Measurements from ENCODE around the gene WDR91.

WDR91 gene

GRCh38 chr7:135197906-135198655, 13.2 kb downstream of the WDR91 start:
- DNase-seq, result no peak

- DNase-seq, result no peak
Observed at GRCh38 chr7:135197343-135197742, 14.0 kb downstream of the WDR91 start.

- no peak for DNase-seq
Observed at GRCh38 chr7:135195968-135196629, 15.2 kb downstream of the WDR91 start.

- DNase-seq, result no peak
Observed at GRCh38 chr7:135195156-135195555, 16.2 kb downstream of the WDR91 start.

GRCh38 chr7:135194494-135195095, 16.7 kb downstream of the WDR91 start:
- DNase-seq, result no peak

GRCh38 chr7:135193615-135194081, 17.7 kb downstream of the WDR91 start:
- DNase-seq, result no peak

- no peak for DNase-seq
Observed at GRCh38 chr7:135192914-135193536, 18.3 kb downstream of the WDR91 start.

- DNase-seq, result no peak
Observed at GRCh38 chr7:135190703-135191102, 20.6 kb downstream of the WDR91 start.

GRCh38 chr7:135189961-135190360, 21.4 kb downstream of the WDR91 start:
- DNase-seq, result no peak

GRCh38 chr7:135189221-135189662, 22.1 kb downstream of the WDR91 start:
- DNase-seq, result no peak

GRCh38 chr7:135188298-135188984, 22.9 kb downstream of the WDR91 start:
- no peak for DNase-seq

- DNase-seq, result no peak
Observed at GRCh38 chr7:135186841-135187253, 24.5 kb downstream of the WDR91 start.

GRCh38 chr7:135186261-135186540, 25.1 kb downstream of the WDR91 start:
- no peak for DNase-seq

GRCh38 chr7:135185471-135186260, 25.7 kb downstream of the WDR91 start:
- no peak for DNase-seq

- no peak for DNase-seq
Observed at GRCh38 chr7:135184254-135184841, 27.0 kb downstream of the WDR91 start.

- no peak for DNase-seq
Observed at GRCh38 chr7:135183478-135183877, 27.8 kb downstream of the WDR91 start.

GRCh38 chr7:135181929-135182678, 29.2 kb downstream of the WDR91 start:
- DNase-seq, result no peak

- DNase-seq, result no peak
Observed at GRCh38 chr7:135181261-135181928, 29.9 kb downstream of the WDR91 start.

- DNase-seq, result no peak
Observed at GRCh38 chr7:135180122-135180521, 31.2 kb downstream of the WDR91 start.

- no peak for DNase-seq
Observed at GRCh38 chr7:135179321-135179925, 31.9 kb downstream of the WDR91 start.
